ENCODE measurements around the gene ACADS.
A peak's percentile ranks its signal among the peaks of the same experiment; 100 is the strongest.
"Not testable (repeated sequence)": the region's sequence is repeated elsewhere in the genome, so short reads cannot be mapped to it uniquely, and the experiment has no call there.

Gene ACADS

DNA sequence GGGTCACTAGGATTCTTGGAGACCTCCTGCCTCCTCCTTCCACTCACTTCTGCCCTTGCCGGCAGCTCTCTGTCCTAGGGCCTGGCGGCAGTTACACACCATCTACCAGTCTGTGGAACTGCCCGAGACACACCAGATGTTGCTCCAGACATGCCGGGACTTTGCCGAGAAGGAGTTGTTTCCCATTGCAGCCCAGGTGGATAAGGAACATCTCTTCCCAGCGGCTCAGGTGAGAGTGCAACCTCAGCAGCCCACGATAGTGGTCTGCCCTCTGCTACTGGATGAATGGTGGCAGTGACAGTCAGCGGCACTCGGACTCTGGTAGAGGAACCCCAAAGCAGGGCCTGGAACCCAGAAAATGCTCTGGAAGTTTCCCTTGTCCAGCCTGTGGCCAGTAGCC lies 1.3 kb downstream of the ACADS start:
- DNase-seq (ENCODE audit: low read depth): no peak

DNA sequence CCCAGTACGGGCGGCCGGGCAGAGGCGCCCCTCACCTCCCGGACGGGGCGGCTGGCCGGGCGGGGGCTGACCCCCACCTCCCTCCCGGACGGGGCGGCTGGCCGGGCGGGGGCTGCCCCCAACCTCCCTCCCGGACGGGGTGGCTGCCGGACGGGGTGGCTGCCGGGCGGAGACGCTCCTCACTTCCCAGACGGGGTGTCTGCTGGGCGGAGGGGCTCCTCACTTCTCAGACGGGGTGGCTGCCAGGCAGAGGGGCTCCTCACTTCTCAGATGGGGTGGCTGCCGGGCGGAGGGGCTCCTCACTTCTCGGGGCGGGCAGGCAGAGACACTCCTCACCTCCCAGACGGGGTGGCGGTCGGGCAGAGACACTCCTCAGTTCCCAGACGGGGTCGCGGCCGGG lies 6.6 kb downstream of the ACADS start:
- not testable (repeated sequence) for DNase-seq (ENCODE audit: low read depth)

DNA sequence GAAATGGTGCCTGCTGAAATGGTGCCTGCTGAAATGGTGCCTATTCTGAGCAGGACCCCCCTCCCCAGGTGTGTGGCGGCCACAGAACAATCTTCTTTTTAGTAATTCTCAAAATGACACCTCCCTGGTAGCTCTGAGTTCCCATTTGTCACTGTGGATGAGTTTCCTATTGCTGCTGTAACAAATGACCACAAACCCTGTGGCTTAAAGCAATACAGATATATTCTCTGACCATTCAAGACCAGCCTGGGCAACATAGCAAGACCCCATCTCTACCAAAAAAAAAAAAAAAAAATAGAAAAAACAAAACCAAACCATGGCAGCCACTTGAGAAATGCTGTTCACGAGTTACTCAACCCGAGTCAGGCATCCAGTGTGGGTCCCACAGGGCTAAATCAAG lies 7.9 kb downstream of the ACADS start:
- DNase-seq (ENCODE audit: low read depth): no peak

DNA sequence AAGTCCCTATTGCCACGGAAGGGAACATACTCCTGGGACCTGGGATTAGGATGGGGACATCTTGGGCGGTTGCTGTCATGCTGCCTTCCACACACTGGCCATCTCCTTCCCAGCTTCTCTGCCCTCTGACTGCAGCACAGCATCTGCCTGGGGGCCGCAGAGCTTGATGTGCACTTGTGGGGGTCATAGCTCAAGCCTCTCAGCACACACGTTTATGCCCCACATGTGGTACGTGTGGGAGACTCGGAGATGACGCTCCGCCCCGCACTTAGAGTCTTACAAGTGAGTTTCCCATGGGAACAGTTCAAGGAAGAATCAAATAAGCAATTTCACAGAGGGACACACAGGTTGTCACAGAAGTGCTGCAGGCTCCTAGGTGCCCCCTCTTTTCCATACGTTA lies 8.6 kb downstream of the ACADS start:
- DNase-seq (ENCODE audit: low read depth): no peak

DNA sequence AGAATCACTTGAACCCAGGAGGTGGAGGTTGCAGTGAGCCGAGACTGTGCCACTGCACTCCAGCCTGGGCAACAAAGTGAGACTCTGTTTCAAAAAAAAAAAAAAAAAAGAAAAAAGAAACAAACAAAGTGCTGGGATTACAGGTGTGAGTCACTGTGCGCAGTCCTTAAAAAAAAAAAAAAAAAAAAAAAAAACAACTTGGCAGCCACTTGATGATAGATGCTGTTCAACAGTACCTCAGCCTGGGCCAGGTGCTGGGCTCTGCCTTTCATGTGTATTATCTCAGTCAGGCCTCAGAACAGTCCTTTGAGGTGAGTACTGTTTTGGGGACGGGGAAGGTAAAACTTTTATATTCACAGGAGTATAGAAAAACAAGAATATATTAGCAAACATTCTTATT lies 9.6 kb downstream of the ACADS start:
- DNase-seq (ENCODE audit: low read depth): peak; percentile 28

DNA sequence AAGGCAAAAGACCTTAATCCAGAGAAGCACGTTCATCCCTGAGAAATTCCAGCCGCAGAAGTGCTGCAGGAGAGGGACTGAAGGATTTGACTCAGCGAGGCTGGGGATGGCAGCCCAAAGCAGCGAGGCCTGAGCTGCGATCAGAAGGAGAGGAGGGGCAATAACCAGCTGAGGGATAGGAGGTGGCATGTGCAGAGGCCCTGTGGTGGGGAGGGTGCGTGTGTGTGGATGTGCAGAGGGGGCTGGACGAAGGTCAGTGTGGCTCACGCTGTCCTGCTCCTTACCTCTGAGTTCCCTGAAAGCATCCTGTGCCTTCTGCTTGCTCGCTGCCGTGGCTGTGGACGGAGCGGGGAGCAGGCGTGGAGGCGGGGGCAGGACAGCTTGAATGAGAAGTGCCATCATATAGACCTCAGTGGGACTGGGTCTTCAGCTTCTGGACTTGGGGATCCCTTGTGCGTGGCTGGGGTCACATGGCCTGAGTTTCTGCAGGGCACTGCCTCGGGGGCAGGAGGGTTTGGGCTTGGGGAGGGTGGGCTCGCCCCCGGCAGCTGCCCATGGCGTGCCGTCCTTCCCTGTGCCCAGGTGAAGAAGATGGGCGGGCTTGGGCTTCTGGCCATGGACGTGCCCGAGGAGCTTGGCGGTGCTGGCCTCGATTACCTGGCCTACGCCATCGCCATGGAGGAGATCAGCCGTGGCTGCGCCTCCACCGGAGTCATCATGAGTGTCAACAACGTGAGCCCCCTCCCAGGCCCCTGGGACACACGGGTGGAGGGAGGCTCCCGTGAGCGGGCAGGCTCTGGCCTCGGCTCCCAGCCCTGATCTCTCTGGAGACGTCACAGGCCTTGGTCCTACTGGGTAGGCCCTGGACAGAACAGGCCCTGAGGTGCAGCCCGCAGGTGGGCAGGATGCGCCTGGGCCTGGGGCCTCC lies 11.0 kb downstream of the ACADS start:
- DNase-seq (ENCODE audit: low read depth): no peak

DNA sequence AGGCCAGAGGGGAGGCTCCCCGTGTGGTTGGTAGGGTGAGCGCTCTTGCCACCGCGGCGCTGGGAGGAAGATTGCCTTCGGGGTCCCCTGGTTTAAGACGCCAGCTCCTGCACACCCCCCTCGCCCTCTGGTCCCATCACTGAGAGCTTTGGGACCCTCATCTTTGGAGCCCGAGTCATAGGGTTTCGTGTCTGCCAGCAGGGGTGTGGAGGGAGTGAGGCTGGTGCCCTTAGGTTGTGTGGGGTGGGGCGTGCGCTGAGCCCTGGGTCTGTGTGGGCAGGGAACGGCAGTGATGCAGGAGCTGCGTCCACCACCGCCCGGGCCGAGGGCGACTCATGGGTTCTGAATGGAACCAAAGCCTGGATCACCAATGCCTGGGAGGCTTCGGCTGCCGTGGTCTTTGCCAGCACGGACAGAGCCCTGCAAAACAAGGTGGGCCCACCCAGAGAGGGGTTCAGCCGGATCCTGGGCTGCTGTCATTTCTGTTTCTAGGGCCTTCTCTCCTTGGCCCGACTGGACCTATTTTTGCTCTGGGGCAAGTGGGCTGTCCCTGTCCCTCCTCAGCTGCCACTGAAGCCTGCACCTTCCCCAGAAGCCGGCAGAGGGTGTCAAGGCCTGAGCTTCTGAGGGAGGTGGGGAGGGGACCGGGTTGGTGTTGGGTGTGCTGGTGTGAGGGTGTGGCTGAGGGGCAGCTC lies 12.1 kb downstream of the ACADS start:
- DNase-seq (ENCODE audit: low read depth): no peak

DNA sequence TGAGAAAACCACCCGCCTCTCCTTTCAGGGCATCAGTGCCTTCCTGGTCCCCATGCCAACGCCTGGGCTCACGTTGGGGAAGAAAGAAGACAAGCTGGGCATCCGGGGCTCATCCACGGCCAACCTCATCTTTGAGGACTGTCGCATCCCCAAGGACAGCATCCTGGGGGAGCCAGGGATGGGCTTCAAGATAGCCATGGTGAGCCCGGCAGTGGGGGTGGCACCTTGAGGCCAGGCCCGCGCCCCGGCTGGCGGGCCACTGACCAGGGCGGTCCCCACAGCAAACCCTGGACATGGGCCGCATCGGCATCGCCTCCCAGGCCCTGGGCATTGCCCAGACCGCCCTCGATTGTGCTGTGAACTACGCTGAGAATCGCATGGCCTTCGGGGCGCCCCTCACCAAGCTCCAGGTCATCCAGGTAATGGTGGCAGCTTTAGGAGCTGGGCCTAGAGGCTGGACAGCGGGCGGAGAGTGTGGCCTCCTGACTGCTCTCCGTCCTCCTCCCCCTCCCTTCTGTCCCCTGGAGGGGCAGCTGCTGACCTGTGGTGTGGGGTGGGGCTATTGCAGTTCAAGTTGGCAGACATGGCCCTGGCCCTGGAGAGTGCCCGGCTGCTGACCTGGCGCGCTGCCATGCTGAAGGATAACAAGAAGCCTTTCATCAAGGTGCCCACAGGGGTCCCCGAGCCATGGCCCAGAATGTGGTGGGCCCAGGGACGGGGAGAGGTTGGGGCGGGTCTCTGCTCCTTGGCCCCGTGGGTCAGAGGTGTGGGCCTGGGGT lies 12.8 kb downstream of the ACADS start:
- DNase-seq (ENCODE audit: low read depth): no peak

DNA sequence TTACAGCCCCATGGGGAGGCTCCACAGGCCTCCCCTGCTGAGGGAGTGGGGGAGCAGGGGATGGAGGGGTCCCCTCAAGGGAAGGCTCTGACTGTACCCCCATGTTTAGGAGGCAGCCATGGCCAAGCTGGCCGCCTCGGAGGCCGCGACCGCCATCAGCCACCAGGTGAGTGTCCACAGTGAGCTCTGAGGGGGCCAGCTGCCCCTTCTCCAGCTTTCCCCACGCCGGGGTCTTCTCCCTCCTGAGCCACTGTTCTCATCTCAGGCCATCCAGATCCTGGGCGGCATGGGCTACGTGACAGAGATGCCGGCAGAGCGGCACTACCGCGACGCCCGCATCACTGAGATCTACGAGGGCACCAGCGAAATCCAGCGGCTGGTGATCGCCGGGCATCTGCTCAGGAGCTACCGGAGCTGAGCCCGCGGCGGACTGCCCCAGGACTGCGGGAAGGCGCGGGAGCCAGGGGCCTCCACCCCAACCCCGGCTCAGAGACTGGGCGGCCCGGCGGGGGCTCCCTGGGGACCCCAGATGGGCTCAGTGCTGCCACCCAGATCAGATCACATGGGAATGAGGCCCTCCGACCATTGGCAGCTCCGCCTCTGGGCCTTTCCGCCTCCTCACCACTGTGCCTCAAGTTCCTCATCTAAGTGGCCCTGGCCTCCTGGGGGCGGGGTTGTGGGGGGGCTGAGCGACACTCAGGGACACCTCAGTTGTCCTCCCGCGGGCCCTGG lies 13.6 kb downstream of the ACADS start:
- no peak for DNase-seq (ENCODE audit: low read depth)

DNA sequence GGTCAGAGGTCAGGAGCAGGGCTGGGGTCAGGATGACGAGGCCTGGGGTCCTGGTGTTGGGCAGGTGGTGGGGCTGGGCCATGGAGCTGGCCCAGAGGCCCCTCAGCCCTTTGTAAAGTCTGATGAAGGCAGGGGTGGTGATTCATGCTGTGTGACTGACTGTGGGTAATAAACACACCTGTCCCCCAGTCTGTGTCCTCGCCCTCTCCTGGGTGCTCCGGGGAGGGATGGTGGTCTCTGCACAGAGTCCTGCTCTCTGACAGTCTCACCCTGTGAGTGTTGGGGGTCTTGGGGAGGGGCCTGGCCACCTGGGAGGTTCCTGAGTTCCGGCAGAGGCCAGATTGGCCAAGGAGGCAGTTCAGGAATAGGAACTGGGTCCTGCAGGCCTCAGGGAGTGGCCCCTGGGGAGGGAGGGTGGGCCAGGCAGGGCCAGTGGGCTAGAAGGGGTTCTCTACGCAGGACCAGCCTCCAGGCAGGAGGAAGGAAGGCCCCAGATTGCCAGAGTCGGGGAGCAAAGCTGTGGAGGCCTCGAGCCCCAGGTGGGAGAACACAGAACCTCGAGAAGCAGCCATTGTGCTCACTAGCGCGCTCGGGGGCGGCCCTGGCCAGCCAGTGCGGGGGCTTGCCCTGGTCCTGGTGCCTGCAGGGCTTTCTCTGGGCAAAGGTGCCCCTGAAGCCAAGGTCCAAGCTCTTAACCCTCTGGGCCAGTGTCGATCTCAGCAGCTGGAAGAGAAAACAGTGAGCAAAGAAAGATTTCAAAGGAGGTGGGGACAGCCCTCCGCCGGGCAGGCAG lies 14.4 kb downstream of the ACADS start:
- DNase-seq (ENCODE audit: low read depth): no peak

DNA sequence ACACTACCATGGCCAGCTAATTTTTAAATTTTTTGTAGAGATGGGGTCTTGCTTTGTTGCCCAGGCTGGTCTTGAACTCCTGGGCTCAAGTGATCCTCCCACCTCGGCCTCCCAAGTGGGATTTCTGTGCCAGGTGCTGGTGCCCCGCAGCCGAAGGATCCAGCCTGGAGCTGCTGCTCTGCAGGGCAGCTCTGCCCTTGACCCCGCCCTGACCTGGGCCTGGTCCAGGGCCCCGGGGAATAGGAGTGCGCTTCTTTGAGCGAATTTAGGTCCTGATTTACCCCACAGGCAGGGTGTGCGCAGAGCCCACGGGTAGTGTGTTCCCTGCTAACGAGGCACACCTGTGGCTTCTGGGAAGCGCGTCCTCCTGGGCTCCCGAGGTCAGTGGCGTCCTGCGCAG lies 15.2 kb downstream of the ACADS start:
- no peak for DNase-seq (ENCODE audit: low read depth)

DNA sequence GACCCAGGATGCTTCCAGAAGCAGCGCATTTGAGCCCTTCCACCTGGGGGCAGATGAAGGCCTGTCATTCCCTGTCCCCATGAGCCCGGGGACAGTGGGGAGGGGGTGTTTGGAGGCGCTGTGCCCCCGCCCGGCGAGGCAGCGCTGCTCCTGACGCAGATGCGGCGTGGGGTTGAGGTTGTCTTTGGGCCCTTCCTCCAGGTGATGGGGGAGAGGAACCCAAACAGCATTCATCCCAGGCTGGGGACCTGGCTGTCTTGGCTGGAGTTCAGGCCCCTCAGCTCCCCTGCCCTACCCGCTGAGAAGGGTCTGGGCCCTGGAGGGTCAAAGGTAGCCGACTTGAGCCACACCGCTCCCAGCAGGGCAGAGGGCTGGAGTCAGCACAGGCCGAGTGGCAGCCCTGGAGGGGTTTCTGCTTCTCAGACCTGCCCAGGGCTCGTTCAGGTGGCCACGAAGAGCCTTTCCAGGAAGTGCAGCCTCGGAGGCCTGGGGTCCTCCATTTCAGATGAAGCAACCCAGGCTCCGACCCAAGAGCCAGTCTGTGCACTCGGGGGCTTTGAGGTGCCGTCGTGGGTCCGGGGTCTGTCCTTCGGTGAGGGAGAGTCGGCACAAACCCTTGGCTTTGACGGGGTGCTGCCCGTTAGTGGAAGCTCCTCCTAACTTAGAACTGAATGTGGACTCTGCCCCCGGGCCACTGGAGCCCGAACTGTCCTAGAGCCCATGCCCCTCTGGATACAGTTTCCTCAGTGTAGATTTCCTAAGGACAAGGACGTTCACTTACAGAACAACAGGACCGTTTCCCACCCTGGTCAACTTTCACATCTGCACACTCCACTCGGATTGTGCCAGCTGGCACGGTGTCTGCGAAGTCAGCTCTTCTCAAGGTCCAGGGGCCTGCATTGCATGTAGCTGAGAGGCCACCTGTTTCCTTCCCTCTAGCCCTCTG lies 16.1 kb downstream of the ACADS start:
- DNase-seq (ENCODE audit: low read depth): no peak

DNA sequence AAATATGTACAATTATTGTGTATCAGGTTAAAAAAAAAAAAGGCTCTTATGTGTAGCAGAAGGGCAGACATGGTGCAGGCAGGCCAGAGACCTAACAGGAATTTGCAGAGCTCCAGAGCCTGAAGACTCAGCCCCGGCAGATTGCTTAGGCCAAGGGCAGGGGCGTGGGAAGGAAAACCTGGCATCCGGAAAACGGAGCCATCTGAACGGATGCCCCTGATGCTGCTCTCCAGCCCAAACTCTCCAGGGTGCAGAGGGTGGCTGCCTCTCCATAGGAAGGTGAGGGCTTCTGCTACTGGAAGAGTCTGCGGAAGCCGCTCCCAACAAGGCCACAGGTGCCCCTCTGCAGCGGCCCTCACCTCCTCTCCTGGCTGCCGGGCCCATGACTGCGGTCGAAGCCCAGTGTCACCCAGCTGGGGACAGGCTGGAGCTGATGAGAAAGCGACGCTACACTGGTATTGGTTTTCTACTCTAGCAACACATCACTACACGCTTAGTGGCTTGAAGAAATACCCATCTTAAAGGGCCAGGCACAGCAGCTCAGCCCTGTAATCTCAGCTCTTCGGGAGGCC lies 19.4 kb downstream of the ACADS start:
- DNase-seq (ENCODE audit: low read depth): no peak

DNA sequence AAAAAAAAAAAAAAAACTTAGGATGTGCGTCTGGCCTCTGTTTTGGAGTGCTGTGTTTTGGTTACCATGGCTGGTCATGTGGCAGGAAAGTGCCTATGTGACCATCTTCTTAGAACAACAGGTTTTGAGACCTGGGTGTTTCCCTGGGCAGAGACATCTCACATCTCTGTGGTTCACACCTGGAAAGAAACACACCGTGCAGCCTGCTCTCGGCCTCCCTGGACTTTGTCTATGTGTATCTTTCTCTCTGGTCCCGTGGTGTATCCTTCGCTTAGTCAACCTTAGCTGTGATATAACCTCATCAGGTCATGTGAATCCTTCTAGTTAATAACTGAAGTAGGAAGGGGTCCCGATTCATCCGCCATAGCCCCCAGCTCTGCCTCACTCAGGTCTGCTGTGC lies 22.6 kb downstream of the ACADS start:
- DNase-seq (ENCODE audit: low read depth): no peak

DNA sequence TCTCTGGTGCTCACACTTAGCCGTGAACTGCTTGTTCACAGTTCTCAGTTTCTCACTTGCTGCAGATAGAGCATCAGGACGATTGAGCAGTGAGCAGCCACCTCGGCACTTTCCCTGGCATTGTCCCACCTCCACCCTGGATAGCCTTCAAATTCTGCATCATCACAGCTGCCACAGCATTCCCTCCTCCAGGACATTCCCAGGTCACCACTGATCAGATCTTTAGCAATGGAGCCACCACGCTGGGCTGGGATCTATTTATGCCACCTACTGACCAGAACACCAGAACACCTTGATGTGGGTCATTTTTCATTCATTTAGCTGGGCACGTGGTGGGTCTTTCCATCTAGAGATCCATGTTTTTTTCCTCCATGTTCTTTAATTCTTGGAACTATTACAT lies 23.6 kb downstream of the ACADS start:
- no peak for DNase-seq (ENCODE audit: low read depth)

DNA sequence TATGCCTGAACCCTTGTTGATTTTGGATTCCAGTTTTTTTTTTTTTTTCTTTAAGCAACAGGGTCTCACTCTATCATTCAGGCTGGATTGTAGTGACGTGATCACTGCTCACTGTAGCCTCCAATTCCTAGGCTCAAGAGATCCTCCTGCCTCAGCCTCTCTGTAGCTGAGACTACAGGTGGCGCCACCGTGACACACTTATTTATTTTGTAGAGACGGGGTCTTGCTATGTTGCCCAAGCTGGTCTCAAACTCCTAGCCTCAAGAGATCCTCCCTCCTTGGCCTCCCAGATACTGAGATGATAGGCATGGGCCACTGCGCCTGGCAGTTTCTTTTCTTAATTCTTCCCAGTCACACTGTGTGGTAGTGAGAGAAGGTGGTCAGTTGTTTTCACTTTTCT lies 25.2 kb downstream of the ACADS start:
- no peak for DNase-seq (ENCODE audit: low read depth)

DNA sequence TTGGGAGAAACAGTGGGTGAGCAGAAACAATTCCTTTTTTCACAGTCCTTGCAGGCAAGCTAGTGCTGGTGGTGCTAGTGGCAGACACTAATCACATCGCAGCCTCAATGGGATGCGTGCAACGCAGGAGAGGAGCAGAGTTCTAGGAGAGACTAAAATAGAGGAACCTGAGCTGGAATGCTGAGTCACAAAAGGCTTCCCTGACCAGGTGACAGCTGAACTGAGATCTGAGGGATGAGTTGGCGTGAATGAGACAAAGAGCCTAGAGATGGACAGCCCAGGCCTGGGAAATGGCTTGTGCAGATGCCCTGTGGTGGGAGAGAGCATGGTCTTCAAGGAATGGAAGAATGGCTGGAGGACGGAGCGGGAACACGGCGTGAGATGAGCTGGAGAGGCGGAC lies 25.8 kb downstream of the ACADS start:
- DNase-seq (ENCODE audit: low read depth): no peak

DNA sequence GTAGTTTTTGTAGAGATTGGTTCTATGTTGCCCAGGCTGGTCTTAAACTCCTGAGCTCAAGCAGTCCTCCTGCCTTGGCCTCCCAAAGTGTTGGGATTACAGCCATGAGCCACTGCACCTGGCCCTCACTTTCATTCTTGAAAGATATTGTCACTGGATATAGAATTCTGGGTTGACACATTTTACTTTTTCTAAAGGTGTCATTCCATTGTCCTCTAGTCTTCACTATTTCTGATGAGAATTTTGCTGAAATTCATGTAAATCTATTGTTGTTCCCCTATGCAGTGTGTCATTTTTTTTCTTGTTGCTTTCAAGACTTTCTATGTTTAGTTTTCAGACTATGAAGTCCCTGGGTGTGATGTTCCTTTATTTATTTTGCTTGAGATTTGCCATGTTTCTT lies 29.2 kb downstream of the ACADS start:
- DNase-seq (ENCODE audit: low read depth): no peak

DNA sequence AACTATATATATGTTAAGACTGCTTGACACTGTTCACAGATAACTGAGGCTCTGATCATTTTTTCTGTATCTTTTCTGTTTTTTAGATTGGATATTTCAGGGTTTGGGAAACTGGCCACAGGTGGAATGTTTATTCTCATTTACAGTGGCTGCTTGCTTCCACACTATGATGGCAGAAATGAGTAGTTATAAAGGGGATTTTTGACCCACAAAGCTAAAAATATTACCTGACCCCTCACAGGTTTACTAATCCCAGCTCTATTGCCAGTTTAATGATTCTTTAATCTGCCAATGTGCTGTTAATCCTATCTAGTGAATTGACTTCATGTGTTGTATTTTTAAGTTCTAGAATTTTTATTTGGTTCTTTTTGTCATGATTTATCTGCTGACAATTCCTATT lies 29.6 kb downstream of the ACADS start:
- no peak for DNase-seq (ENCODE audit: low read depth)

DNA sequence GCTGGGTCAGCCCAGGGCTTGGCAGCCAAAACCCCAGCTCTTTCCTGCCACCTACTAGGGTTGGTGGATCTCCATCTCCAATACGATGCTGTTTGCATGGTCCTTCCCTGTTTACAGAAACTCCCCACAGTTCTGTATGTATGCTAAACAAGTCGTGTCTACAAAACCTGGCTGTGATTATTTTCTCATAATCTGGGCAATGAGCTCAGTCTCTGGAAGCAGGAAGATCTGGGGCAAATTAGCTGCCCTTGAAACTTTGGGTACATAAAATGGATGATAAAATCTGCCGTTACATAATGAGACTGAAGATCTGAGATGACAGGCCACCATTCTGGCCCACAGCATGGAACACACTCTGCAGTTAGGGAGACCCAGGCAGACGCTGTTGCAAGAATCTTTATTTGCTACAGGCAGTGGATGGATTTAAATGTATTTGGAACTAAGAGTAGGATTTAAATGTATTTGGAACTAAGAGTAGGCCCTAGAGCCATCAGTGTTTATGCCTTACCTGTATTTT lies 31.7 kb downstream of the ACADS start:
- DNase-seq (ENCODE audit: low read depth): no peak
